Measurements from ENCODE around the gene CNGA4.

DNA sequence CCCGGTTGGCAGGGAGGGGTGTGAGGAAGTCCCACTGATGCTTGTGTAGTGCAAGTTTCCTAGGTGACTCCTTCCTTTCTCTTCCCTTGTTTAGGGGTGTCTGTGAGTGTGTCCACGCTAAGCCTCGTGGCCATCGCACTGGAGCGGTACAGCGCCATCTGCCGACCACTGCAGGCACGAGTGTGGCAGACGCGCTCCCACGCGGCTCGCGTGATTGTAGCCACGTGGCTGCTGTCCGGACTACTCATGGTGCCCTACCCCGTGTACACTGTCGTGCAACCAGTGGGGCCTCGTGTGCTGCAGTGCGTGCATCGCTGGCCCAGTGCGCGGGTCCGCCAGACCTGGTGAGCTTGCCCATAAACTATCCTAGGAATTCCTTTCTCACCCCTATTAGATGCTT is 31.1 kb downstream of the CNGA4 start:
- TF ChIP-seq, protein P1, sequence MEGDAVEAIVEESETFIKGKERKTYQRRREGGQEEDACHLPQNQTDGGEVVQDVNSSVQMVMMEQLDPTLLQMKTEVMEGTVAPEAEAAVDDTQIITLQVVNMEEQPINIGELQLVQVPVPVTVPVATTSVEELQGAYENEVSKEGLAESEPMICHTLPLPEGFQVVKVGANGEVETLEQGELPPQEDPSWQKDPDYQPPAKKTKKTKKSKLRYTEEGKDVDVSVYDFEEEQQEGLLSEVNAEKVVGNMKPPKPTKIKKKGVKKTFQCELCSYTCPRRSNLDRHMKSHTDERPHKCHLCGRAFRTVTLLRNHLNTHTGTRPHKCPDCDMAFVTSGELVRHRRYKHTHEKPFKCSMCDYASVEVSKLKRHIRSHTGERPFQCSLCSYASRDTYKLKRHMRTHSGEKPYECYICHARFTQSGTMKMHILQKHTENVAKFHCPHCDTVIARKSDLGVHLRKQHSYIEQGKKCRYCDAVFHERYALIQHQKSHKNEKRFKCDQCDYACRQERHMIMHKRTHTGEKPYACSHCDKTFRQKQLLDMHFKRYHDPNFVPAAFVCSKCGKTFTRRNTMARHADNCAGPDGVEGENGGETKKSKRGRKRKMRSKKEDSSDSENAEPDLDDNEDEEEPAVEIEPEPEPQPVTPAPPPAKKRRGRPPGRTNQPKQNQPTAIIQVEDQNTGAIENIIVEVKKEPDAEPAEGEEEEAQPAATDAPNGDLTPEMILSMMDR (IDR thresholded peaks at IDR 0.05): peak in 2 of 12 donors; percentile 11 to 15
- no peak for TF ChIP-seq POLR2A (IDR thresholded peaks at IDR 0.05)
